Ovary (tissue), 9 donors: ENCODE data around the gene GLCE. TPM values are rescaled to one million over a fixed set of nuclear protein-coding genes. Genes with fewer than 3 reads are reported as not detected.

Experiments
- DNase-seq, 5 donors: peaks; one replicate each; pipeline ENCODE4 v3.0.0-alpha.2; 2019 to 2020
- H3K27ac ChIP-seq, 2 donors: fragments of 200-600 bp; one replicate each; pipeline versions ENCODE4 v1.5.1 to v1.8.0; 2019 to 2022
- H3K27me3 ChIP-seq: fragments of 200-600 bp; one replicate; pipeline ENCODE4 v1.8.0; 2022
- H3K36me3 ChIP-seq: fragments of 200-600 bp; sonication (generic); one replicate; pipeline ENCODE4 v1.5.1; 2019
- H3K4me1 ChIP-seq: one replicate; pipeline ENCODE4 v1.8.1; 2013; ENCODE audit warnings: mild to moderate bottlenecking, moderate library complexity; ENCODE audit not compliant: insufficient read depth
- H3K4me3 ChIP-seq: fragments of 200-600 bp; sonication (generic); one replicate; pipeline ENCODE4 v1.5.1; 2017
- H3K9me3 ChIP-seq, 2 donors: fragments of 200-600 bp in 1 of 2; sonication (generic) in 1 of 2; one replicate each; pipeline versions ENCODE4 v1.5.1 to v1.8.1; 2013 to 2019; ENCODE audit warnings: mild to moderate bottlenecking in 1 of 2, moderate library complexity in 1 of 2
- EP300 ChIP-seq: sonication (generic); formaldehyde crosslinking; IDR thresholded peaks from one replicate; pipeline ENCODE4 v1.6.1; 2017; ENCODE audit warnings: antibody characterized with exemption
- POLR2A ChIP-seq: fragments of 450-650 bp; IDR thresholded peaks from one replicate; pipeline ENCODE4 v1.6.1; 2017; ENCODE audit warnings: antibody characterized with exemption, mild to moderate bottlenecking, moderate library complexity
- WGBS, 3 donors: extraction: QIAGEN DNeasy Blood & Tissue Kit in 1 of 3; methylation state at CpG; one replicate each; pipeline versions ENCODE4 v1.1.5 to v1.1.7; 2013 to 2017; 5-methylcytosine and 5-hydroxymethylcytosine counted together
- intact Hi-C, 4 donors: fragments of 100-400 bp; cut with DNase I; formaldehyde crosslinking; loops; one replicate each; pipeline versions ENCODE4 v1.11.0 to v1.15.1; 2022 to 2023
- polyA plus RNA-seq, 2 donors: library from polyadenylated mRNA; stranded (reverse); fragments of 200-250 nt in 1 of 2; fragments of 350-450 nt in 1 of 2; fragmentation: Illumina TruSeq in 1 of 2; extraction: RNeasy Lipid Tissue Mini Kit (QIAGEN cat#74804) in 1 of 2; gene quantifications; one replicate each; pipeline ENCODE4 v1.2.3, GENCODE V29; 2013 to 2014
- total RNA-seq, 7 donors: library from RNA; depleted of rRNA in 2 of 7; stranded (reverse); fragments of >200 nt in 2 of 7; fragmentation: NEBNext Ultra II Directional in 3 of 7; extraction: Animal tissue kit (Norgen Biotek cat#: 25700) in 3 of 7; gene quantifications; one replicate each; pipeline versions ENCODE4 v1.1.0 to v1.2.4, GENCODE V29; 2016 to 2023
- TF ChIP-seq, protein P1 (sequence below), 3 donors: fragments of 450-650 bp in 2 of 3; fragments of 200-600 bp in 1 of 3; IDR thresholded peaks; one replicate each; pipeline versions ENCODE4 v1.5.1 to v1.8.0; 2016 to 2022; ENCODE audit warnings: antibody characterized with exemption in 3 of 3, mild to moderate bottlenecking in 1 of 3
- donor health status: DM: no; HTN: no; CAD: no; lungs with moderate emphysema.
- donor health status: DM: no; HTN: no; CAD: no.
- donor health status: Bipolar disorder and iron deficiency.
- donor health status: DM: yes; HTN: yes; CAD: no.
- donor health status: DM: no; HTN: no; CAD: no.
- donor health status: DM: yes; HTN: yes; CAD: no.

GLCE gene
- total and polyA plus RNA-seq, 9 donors, result 12.2 to 23.2 (median 16.7) TPM

DNA sequence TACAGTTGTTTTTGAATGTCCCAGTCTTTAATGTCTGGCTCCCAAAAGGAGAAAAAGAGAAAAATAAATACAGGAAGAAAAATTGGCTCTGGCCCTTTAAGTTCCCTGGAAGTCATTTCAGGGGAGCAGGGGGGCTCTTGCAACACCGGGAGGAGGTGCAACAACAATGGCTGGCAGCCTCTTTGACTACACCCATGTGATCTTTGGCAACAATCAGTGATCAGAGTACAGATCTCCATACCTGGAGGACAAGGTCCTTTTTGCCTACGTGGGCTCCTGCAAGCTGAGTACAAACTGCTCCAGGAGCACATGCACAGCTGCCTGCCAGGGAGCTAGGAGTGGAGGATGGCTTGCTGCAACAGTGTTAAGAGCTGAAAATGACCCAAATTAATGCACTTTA lies 63.9 kb downstream of the GLCE start:
- 43 to 54% (median 43%) methylated on average over 2 of the region's 2 CpGs for WGBS, 3 donors
- no peaks in the 10 kb centered on the region for H3K4me1 ChIP-seq
- no peak overlapping the region for H3K27ac ChIP-seq
- H3K36me3 ChIP-seq, result no peaks in the 10 kb centered on the region
- H3K9me3 ChIP-seq, result peaks cover 0 to 5% of the 10 kb centered on the region in 2 donors
- no peaks in the 10 kb centered on the region for H3K27me3 ChIP-seq
- no peak for DNase-seq
- TF ChIP-seq, protein P1, sequence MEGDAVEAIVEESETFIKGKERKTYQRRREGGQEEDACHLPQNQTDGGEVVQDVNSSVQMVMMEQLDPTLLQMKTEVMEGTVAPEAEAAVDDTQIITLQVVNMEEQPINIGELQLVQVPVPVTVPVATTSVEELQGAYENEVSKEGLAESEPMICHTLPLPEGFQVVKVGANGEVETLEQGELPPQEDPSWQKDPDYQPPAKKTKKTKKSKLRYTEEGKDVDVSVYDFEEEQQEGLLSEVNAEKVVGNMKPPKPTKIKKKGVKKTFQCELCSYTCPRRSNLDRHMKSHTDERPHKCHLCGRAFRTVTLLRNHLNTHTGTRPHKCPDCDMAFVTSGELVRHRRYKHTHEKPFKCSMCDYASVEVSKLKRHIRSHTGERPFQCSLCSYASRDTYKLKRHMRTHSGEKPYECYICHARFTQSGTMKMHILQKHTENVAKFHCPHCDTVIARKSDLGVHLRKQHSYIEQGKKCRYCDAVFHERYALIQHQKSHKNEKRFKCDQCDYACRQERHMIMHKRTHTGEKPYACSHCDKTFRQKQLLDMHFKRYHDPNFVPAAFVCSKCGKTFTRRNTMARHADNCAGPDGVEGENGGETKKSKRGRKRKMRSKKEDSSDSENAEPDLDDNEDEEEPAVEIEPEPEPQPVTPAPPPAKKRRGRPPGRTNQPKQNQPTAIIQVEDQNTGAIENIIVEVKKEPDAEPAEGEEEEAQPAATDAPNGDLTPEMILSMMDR (IDR thresholded peaks at IDR 0.05), result no peak
- TF ChIP-seq EP300 (no peak), POLR2A (no peak)
- intact Hi-C loops, result no loop called here
- no peak overlapping the region for H3K4me3 ChIP-seq

DNA sequence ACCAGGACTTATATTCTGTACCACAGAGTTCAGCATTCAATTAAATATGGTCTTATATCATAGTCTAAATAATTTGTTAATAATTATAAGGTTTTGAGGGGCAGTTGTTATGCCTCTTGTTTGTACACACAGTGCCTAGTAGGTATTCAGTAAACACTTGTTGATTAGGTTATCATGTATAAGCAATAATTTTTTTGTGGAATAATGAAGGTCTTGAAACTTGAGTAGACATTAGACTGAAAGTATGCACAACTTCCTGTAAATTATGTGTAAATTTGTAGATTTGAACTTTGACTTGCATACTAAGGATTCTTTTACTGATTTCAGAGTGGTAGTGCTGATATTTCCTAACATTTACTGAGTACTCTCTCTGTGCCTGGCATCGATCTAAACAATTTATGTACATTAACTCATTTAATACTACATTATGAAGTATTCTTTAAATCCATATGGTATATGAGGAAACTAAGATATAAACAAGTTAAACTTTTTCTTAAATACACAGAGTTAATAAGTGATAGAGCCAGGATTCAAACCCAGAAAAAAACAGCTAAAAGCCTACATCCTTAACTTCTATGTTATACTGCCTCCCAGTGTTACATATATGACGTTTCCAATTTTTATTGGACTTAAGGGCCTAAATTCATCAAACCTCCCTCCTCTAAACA lies 65.1 kb downstream of the GLCE start:
- Histone ChIP-seq H3K4me1 (no peaks in the 10 kb centered on the region), H3K36me3 (no peaks in the 10 kb centered on the region), H3K27ac (no peak overlapping the region), H3K9me3 (peaks cover 0 to 5% of the 10 kb centered on the region in 2 donors), H3K4me3 (no peak overlapping the region), H3K27me3 (no peaks in the 10 kb centered on the region)
- DNase-seq, result no peak
- intact Hi-C loops, result no loop called here
- TF ChIP-seq EP300 (no peak), POLR2A (no peak)
- TF ChIP-seq, protein P1 (IDR thresholded peaks at IDR 0.05), result no peak
- WGBS, 3 donors, result 69 to 73% (median 72%) methylated on average over 2 of the region's 2 CpGs

DNA sequence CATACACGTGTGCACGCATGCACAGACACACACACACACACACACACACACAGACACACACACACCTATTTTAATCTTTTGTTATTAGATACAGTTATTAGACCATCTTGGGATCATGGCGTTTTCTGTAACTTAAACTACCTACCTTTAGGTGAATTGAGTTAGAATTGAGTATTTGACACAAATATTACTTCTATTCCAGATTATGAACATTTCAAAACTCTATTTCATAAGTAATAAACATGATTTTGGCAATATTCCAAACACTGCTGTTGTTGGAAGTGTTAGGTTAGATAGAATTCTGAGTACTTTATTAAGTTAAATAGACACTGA lies 65.6 kb downstream of the GLCE start:
- H3K9me3 ChIP-seq, result peaks cover 0 to 5% of the 10 kb centered on the region in 2 donors
- TF ChIP-seq, protein P1 (IDR thresholded peaks at IDR 0.05), result no peak
- no peak for TF ChIP-seq EP300
- no peak for TF ChIP-seq POLR2A
- no peaks in the 10 kb centered on the region for H3K36me3 ChIP-seq
- no peak overlapping the region for H3K27ac ChIP-seq
- 63 to 73% (median 63%) methylated on average over 3 of the region's 3 CpGs for WGBS, 3 donors
- H3K4me1 ChIP-seq, result no peaks in the 10 kb centered on the region
- H3K4me3 ChIP-seq, result no peak overlapping the region
- DNase-seq, result no peak
- intact Hi-C loops, result no loop called here
- no peaks in the 10 kb centered on the region for H3K27me3 ChIP-seq

DNA sequence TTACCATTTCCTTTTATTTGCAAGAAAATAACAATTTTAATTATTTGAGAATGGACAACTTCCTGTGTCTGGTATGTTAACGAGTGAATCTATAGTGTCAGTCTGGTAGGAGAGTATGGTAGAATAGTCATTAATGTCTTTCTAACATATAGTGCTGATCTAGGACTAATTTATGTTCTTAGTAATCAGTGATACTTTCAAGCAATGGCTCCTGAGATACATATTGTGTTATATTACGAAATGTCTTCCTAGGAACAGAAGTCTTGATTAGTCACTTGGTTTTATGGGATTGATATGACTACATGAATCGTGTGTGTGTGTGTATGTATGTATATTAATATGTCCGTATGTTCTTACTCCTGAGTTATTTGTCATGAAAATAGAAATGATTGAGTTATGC lies 71.7 kb downstream of the GLCE start:
- WGBS, 3 donors, result 73 to 86% (median 81%) methylated on average over 4 of the region's 4 CpGs
- H3K27ac ChIP-seq, result no peak overlapping the region
- no peaks in the 10 kb centered on the region for H3K36me3 ChIP-seq

More for the DNA sequence above, 71.7 kb downstream of the GLCE start:
- intact Hi-C loops, result no loop called here
- Histone ChIP-seq H3K4me1 (no peaks in the 10 kb centered on the region), H3K9me3 (no peaks in the 10 kb centered on the region), H3K4me3 (no peak overlapping the region), H3K27me3 (no peaks in the 10 kb centered on the region)
- no peak for DNase-seq
- TF ChIP-seq, protein P1 (IDR thresholded peaks at IDR 0.05), result no peak
- TF ChIP-seq POLR2A (no peak), EP300 (no peak)
